HG02938 (cell line): ENCODE measurements around the gene PPP6R2.

Source experiments
- ATAC-seq: cut with Tn5 transposase; IDR thresholded peaks from one replicate; pipeline ENCODE4 v1.9.1; 2021; ENCODE audit warnings: mild to moderate bottlenecking, moderate library complexity; ENCODE audit not compliant: unreplicated experiment

PPP6R2 gene

GRCh38 chr22:50305393-50305922 lies 37.7 kb upstream of the PPP6R2 start:
- ATAC-seq = no peak

GRCh38 chr22:50305923-50306566 lies 37.1 kb upstream of the PPP6R2 start:
- no peak for ATAC-seq

GRCh38 chr22:50306753-50307749 lies 36.1 kb upstream of the PPP6R2 start, which contains the start of gene PLXNB2:
PLXNB2 (minus strand) TSS chr22:50307646; CDS start chr22:50290584, 17,062 bp downstream.
- ATAC-seq = no peak

DNA sequence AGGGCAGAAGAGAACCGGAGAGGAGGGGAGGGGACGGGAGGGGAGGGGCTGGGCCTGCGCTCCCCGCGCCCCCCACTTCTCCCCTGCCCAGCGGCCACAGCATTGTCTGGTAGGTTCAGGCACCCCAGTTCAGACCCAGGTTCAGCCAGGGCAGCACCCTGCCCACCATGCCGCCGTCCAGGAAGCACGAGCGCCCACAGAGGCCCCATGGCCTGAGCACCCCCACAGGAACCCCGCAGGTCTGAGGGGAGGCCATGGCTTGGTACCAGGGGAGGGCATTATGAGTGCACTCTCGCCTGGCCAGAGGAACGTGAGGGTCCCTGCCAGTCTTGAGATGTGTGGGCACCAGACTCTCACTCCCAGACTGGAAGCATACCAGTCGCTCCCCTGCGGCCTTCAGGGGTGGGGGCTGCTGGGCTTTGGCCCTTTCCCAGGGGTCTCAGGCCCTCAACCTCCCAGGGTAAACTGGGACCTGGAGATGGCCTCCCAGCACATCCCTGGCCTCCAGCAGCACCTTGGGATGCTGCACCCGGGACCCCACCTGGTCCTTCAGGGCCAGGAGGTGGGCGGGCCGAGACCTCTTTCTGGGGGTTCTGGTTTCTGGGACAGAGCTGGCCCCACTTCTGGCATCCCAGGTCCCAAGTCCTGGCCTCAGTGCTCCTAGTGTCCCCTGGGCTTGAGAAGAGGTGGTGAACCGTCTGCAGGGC lies 35.1 kb upstream of the PPP6R2 start:
- ATAC-seq = no peak

- ATAC-seq = no peak
Observed at GRCh38 chr22:50308597-50308935, 34.6 kb upstream of the PPP6R2 start.

- no peak for ATAC-seq
Observed at GRCh38 chr22:50308986-50309600, 34.0 kb upstream of the PPP6R2 start.

DNA sequence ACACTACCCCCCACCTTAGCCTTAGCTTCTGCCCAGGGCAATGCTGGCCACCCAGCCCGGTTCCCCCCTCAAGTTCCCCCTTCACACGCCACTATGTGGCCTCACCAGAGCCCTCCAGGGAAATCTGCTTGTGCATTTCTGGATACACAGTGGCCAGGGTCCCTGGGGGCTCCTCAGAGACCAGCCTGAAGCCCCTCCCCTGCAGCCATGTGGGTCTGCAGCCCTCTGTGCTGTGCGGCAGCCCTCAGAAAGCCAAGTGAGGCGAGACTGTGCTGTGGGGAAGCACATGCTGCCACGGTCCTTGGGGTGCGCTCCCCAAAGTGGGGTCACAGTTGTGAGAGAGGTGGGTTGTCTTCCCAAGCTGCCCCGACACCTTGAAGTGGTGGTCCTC lies 33.5 kb upstream of the PPP6R2 start:
- ATAC-seq = no peak

DNA sequence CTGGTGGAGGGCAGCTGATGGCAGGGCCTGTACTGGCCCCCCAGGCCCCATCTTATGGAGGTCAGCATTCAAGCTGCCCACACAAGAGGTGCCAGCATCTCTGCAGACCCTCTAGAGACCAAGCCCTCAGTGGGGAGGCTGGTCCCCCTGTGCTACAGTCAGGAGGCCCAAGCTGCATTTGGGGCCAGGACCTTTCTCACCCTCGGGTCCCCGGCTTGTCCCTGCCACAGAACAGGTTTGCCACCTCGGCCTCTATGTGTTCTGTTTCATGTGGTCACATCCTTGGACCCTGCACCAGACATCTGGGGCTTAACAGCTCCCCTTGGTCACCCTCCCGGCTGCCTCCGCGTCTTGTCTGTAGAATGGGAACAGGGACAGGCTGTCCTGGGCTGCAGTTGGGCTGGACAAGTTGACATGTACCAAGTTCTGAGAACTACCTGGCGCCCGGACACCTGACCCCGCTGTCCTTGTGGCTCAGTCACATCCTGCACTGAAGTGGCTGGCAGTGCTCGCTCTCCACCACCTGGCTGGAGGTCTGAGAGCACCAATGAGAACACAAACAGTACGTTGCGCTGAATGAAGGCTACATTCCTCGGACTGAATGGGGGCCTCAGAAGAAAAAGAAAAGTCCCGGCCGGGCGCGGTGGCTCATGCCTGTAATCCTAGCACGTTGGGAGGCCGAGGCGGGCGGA lies 33.0 kb upstream of the PPP6R2 start:
- no peak for ATAC-seq

DNA sequence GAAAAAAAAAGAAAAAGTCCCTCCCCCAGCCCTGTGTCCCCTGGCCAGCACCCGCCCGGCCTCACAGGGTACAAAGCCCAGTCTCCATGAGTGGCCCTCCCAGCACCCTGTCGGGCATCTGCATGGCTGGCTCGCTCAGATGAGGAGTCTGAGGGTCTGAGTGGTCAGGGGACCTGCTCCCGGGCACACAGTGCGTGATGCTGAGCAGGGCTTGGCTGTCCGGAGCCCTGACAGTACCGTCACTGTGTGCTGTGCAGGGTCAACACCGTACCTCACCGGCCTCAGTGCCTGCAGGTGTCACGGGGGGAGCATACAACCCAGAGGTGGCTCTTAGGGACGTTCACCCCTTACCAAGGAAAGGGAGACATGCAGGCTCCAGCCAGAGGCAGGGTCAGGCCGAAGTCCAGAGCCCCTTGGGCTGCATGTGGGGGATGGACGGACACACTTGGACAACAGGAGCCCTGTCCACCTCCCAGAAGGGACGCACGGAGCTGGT lies 32.1 kb upstream of the PPP6R2 start:
- ATAC-seq = no peak

DNA sequence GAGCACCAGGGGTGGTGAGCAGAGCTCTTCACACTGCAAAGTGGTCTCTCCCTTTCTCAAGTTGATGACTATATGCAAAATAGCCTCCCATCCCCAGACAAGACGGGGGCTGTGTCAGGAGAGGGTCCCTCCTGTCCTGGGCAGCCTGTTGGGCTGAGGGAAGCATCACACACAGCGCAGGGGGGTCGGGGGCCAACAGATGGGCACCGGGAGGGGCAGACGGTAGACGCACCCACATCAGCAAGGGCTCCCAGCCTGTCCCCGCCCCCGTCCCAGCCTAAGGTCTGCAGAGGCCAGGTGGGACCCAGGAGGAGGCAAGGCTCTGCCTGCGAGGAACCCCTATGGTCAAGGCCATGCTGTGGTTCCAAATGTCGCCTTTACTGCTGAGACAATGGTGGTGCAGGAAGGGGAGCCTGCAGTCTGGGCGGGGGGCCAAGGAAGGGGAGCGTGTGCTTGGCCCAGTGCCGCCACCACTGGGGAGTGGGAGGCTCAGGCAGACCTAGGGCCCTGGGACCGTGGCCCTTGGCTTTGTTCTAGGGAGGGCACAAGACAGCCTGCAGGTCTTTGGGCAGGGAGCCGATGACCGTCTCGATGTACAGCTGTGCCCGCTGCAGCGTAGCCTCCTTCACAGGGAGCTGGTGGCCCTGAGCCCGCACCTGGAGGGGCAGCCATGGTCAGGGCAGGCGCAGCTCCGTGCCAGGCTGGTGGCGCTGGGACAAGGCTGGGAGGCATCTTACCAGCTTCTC lies 31.3 kb upstream of the PPP6R2 start:
- ATAC-seq = no peak

GRCh38 chr22:50312371-50312770 lies 30.8 kb upstream of the PPP6R2 start:
- ATAC-seq = no peak

GRCh38 chr22:50313021-50313420 lies 30.1 kb upstream of the PPP6R2 start:
- ATAC-seq = no peak

DNA sequence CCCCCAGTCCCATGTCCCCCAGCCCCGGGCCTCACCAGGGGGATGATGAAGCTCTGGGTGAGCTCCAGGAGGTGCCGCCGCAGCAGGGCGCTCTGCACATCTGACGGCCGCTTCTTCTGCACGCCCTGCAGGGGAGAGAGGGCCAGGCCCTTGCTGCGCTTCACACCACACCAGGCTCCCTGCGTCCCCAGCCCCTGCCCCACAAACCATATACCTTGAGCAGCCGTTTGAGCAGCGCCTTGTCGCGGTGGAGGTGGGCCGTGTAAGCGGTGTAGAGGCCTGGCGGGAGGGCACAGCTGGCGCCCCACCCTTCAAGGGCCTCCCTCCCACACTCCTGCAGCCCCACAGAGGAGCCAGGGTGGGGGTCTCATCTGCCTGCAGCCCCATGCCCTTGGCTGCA lies 29.5 kb upstream of the PPP6R2 start:
- ATAC-seq = no peak

- no peak for ATAC-seq
Observed at GRCh38 chr22:50314081-50314454, 29.1 kb upstream of the PPP6R2 start.

DNA sequence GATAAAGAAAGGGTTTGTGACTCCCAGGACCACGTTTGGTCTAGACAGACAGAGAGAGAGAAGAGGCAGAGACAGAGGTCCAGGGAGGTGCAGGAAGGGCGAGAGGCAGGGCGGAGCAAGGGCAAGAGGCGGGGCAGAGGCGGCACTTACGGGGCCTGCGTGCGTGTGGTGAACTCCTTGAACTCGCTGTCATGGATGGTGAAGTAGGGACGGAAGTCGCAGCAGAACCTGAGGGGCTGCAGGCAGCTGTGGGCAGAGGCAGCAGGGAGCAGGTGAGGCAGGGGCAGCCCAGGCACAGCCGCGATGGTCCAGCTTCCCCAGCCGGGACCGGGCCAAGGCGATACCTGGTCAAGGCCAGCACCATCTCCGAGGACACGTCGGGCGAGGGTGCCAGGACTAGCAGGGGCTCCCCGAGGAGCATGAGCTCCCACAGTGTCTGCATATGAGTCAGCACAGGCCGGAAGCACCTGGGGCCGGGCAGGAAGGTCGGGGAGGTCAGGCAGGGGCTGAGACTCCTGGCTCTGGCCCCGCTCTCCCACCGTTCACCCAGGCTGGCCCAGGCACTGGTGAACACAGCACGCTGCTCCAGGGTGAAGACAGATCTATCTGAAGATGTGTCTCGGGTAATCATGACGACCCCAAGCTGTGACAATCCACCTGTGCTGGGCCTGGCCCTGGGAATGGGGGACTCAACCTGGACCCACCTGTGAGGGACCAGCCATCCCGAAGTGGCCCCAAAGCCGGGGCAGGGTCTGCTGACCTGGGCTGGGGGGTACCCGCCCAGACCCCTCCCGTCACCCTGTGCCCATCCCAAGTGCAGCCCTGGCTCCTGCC lies 28.5 kb upstream of the PPP6R2 start:
- peak; percentile 66 for ATAC-seq

GRCh38 chr22:50315289-50316113 lies 27.6 kb upstream of the PPP6R2 start:
- no peak for ATAC-seq
